ENCODE results near the gene NGFR.

The NGFR gene

DNA sequence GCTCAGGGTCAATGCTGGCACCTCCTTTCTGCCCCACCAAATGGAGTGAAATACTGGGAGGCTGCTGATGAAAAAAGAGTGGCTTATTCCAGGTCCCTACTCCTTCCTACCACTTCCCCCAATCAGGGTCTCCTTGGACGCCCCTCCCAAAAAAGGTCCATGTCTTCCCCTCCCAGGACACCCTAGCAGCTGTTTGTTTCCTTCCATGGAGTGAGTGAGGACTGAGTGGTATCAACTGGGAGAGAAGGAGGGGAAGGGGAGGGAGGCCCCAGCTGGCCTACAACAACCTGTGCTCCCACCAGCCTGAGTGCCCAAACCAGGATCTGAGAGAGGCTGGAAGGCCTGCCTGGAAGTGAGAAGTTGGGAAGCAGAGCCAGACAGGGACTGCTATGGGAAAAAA, 28.7 kb upstream of the NGFR start:
- H3K27ac ChIP-seq (ENCODE audit: low read length): no peak overlapping the region
- H3F3A ChIP-seq (ENCODE audit: insufficient read depth, low read length): no peaks in the 10 kb centered on the region
- peaks cover 99% of the 10 kb centered on the region for H3K27me3 ChIP-seq (replicated peaks; ENCODE audit: insufficient read depth, low read length)
- DNase-seq: no peak
- H3K4me3 ChIP-seq (ENCODE audit: low read length): no peak overlapping the region
- H4K20me1 ChIP-seq (ENCODE audit: insufficient read depth, low read length): no peaks in the 10 kb centered on the region
- no peak overlapping the region for H3K4me2 ChIP-seq (ENCODE audit: low read depth, low read length)
- H3K36me3 ChIP-seq (replicated peaks; ENCODE audit: insufficient read depth, low read length): no peaks in the 10 kb centered on the region
- no peak overlapping the region for H3K9ac ChIP-seq (ENCODE audit: low read length)
- no peaks in the 10 kb centered on the region for H3K9me2 ChIP-seq (replicated peaks; ENCODE audit: insufficient read depth, low read length)
- no peaks in the 10 kb centered on the region for H3K9me3 ChIP-seq (replicated peaks; ENCODE audit: insufficient read depth, low read length)
- no peaks in the 10 kb centered on the region for H3K4me1 ChIP-seq (ENCODE audit: low read length)
- TF ChIP-seq EZH2phosphoT487 (IDR thresholded peaks at IDR 0.05; ENCODE audit: low read length): no peak
- TF ChIP-seq, protein P1, sequence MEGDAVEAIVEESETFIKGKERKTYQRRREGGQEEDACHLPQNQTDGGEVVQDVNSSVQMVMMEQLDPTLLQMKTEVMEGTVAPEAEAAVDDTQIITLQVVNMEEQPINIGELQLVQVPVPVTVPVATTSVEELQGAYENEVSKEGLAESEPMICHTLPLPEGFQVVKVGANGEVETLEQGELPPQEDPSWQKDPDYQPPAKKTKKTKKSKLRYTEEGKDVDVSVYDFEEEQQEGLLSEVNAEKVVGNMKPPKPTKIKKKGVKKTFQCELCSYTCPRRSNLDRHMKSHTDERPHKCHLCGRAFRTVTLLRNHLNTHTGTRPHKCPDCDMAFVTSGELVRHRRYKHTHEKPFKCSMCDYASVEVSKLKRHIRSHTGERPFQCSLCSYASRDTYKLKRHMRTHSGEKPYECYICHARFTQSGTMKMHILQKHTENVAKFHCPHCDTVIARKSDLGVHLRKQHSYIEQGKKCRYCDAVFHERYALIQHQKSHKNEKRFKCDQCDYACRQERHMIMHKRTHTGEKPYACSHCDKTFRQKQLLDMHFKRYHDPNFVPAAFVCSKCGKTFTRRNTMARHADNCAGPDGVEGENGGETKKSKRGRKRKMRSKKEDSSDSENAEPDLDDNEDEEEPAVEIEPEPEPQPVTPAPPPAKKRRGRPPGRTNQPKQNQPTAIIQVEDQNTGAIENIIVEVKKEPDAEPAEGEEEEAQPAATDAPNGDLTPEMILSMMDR (IDR thresholded peaks at IDR 0.05; ENCODE audit: low read length): no peak
- TF ChIP-seq EZH2 (optimal IDR thresholded peaks at IDR 0.05; ENCODE audit: low read depth, low read length): no peak
- no peak overlapping the region for H2AFZ ChIP-seq (ENCODE audit: low read length)
- no peaks in the 10 kb centered on the region for H3K79me2 ChIP-seq (ENCODE audit: low read length)

DNA sequence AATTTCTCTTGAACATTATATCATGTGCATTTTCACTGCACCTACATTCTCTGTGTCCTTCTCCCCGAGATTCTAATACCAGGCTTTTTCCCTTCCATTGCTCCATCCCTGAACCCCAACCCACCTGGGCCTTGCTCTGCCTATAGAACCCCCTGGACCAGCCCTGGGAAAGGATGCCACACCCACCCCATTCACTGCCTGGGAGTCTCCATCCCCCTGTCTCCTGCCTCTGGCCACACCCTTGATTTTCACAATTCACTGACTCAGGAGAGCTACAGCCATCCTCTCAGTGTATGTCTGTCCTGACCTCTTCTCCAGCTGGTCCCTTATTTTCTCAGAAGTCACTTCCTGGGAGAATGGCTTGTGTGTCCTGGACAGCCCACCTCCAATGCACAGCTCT, 27.9 kb upstream of the NGFR start:
- H3K4me1 ChIP-seq (ENCODE audit: low read length): no peaks in the 10 kb centered on the region
- no peak overlapping the region for H3K9ac ChIP-seq (ENCODE audit: low read length)
- no peak overlapping the region for H3K4me2 ChIP-seq (ENCODE audit: low read depth, low read length)
- TF ChIP-seq EZH2 (optimal IDR thresholded peaks at IDR 0.05; ENCODE audit: low read depth, low read length) (no peak), EZH2phosphoT487 (IDR thresholded peaks at IDR 0.05; ENCODE audit: low read length) (no peak)
- TF ChIP-seq, protein P1 (IDR thresholded peaks at IDR 0.05; ENCODE audit: low read length): no peak
- no peak overlapping the region for H3K4me3 ChIP-seq (ENCODE audit: low read length)
- H3K9me3 ChIP-seq (replicated peaks; ENCODE audit: insufficient read depth, low read length): no peaks in the 10 kb centered on the region
- no peak overlapping the region for H3K27ac ChIP-seq (ENCODE audit: low read length)
- H3K79me2 ChIP-seq (ENCODE audit: low read length): no peaks in the 10 kb centered on the region
- no peaks in the 10 kb centered on the region for H4K20me1 ChIP-seq (ENCODE audit: insufficient read depth, low read length)
- H3K27me3 ChIP-seq (replicated peaks; ENCODE audit: insufficient read depth, low read length): peaks cover 99% of the 10 kb centered on the region
- H3K9me2 ChIP-seq (replicated peaks; ENCODE audit: insufficient read depth, low read length): no peaks in the 10 kb centered on the region
- H3F3A ChIP-seq (ENCODE audit: insufficient read depth, low read length): no peaks in the 10 kb centered on the region
- H3K36me3 ChIP-seq (replicated peaks; ENCODE audit: insufficient read depth, low read length): no peaks in the 10 kb centered on the region
- H2AFZ ChIP-seq (ENCODE audit: low read length): no peak overlapping the region
- DNase-seq: no peak

DNA sequence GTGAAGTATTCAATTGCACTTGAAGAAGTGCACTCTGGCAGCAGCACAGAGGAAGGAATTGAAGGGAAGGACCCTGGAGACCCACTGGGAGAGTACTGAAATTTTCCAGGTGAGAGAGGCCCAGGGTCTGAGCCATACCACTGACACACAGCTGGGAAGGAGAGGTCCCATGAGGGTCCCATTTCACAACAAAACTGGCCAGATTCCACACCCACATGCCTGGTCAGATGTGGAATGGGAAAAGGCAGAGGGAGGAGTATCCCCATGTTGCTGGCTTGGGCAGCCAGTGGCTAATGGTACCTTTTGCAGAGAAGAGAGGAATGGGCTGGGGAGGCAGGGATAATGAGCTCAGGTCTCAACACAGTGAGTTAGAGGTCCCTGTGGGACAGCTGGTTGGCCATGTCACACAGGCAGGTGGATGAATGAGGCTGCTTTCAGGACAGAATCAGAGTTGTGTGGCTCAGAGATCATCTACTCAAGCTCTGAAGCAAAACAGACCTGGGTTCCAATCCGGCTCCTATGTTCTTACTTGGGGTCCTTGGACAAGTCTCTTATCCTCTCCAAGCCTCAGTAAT, 26.2 kb upstream of the NGFR start:
- no peak overlapping the region for H3K27ac ChIP-seq (ENCODE audit: low read length)
- TF ChIP-seq, protein P1 (IDR thresholded peaks at IDR 0.05; ENCODE audit: low read length): no peak
- no peak overlapping the region for H3K4me3 ChIP-seq (ENCODE audit: low read length)
- no peaks in the 10 kb centered on the region for H3F3A ChIP-seq (ENCODE audit: insufficient read depth, low read length)
- DNase-seq: no peak
- H3K27me3 ChIP-seq (replicated peaks; ENCODE audit: insufficient read depth, low read length): peaks cover 99% of the 10 kb centered on the region
- H3K9ac ChIP-seq (ENCODE audit: low read length): no peak overlapping the region
- no peaks in the 10 kb centered on the region for H4K20me1 ChIP-seq (ENCODE audit: insufficient read depth, low read length)
- H3K9me2 ChIP-seq (replicated peaks; ENCODE audit: insufficient read depth, low read length): no peaks in the 10 kb centered on the region
- no peaks in the 10 kb centered on the region for H3K79me2 ChIP-seq (ENCODE audit: low read length)
- no peaks in the 10 kb centered on the region for H3K9me3 ChIP-seq (replicated peaks; ENCODE audit: insufficient read depth, low read length)
- no peaks in the 10 kb centered on the region for H3K4me1 ChIP-seq (ENCODE audit: low read length)
- no peak overlapping the region for H2AFZ ChIP-seq (ENCODE audit: low read length)
- no peak overlapping the region for H3K4me2 ChIP-seq (ENCODE audit: low read depth, low read length)
- H3K36me3 ChIP-seq (replicated peaks; ENCODE audit: insufficient read depth, low read length): no peaks in the 10 kb centered on the region
